Astrocyte of the cerebellum (primary cell): ENCODE data around the gene FAM221B.

ENCODE experiments used
- DNase-seq: peaks from one replicate; pipeline ENCODE4 v3.0.0-alpha.2; 2011; ENCODE audit warnings: low read depth
- H3K4me3 ChIP-seq: 2 replicates; pipeline ENCODE4 v1.5.1; 2011; ENCODE audit warnings: mild to moderate bottlenecking, low read depth, low read length, moderate library complexity
- CTCF ChIP-seq: IDR thresholded peaks from 2 replicates; pipeline ENCODE4 v1.5.1; 2012; ENCODE audit warnings: low read length, low read depth, moderate library complexity, mild to moderate bottlenecking; ENCODE audit errors: missing control alignments
- in situ Hi-C: cut with HindIII; loops from 2 replicates; pipeline ENCODE4 v1.10.0; 2017; ENCODE audit warnings: low sequenced_read_pairs

FAM221B gene

GRCh38 chr9:35852267-35852815 is 23.8 kb upstream of the FAM221B start:
- TF ChIP-seq CTCF = no peak
- no peak for DNase-seq
- no peak overlapping the region for H3K4me3 ChIP-seq
- in situ Hi-C loops = no loop called here

- H3K4me3 ChIP-seq = no peak overlapping the region
- DNase-seq = peak; percentile 18
- in situ Hi-C loops = no loop called here
- TF ChIP-seq CTCF = no peak
These were observed 19.4 kb upstream of the FAM221B start for GRCh38 chr9:35847792-35848572.

GRCh38 chr9:35845824-35846771 is 17.6 kb upstream of the FAM221B start:
- in situ Hi-C loops = no loop called here
- DNase-seq = no peak
- TF ChIP-seq CTCF = no peak
- no peak overlapping the region for H3K4me3 ChIP-seq

GRCh38 chr9:35844628-35845270 is 16.2 kb upstream of the FAM221B start:
- in situ Hi-C loops = no loop called here
- H3K4me3 ChIP-seq = no peak overlapping the region
- DNase-seq = peak; percentile 74
- no peak for TF ChIP-seq CTCF

GRCh38 chr9:35842795-35843194 is 14.3 kb upstream of the FAM221B start:
- no peak for DNase-seq
- TF ChIP-seq CTCF = no peak
- no peak overlapping the region for H3K4me3 ChIP-seq
- in situ Hi-C loops = no loop called here
